Chondrocyte (in vitro differentiated cells): ENCODE data around the gene NEK1. TPM values are rescaled to one million over a fixed set of nuclear protein-coding genes. Genes with fewer than 3 reads are reported as not detected.
A peak's percentile ranks its signal among the peaks of the same experiment; 100 is the strongest.
"Not testable (repeated sequence)": the region's sequence is repeated elsewhere in the genome, so short reads cannot be mapped to it uniquely, and the experiment has no call there.

Experiments
- DNase-seq: peaks from one replicate; pipeline ENCODE4 v3.0.0; 2021; ENCODE audit warnings: mixed read lengths, low spot score
- H3K27ac Mint-ChIP-seq: one replicate; pipeline ENCODE4 v1.8.0; 2021; ENCODE audit warnings: mild to moderate bottlenecking, moderate library complexity, mixed read lengths; ENCODE audit not compliant: unreplicated experiment
- H3K27me3 Mint-ChIP-seq: 2 replicates; pipeline ENCODE4 v1.8.0; 2021; ENCODE audit warnings: low read depth, mixed read lengths
- H3K36me3 Mint-ChIP-seq: 2 replicates; pipeline ENCODE4 v1.8.0; 2021; ENCODE audit warnings: low read depth, mixed read lengths
- H3K4me1 Mint-ChIP-seq: 2 replicates; pipeline ENCODE4 v1.8.0; 2021; ENCODE audit warnings: low read depth, mild to moderate bottlenecking, mixed read lengths
- H3K4me3 Mint-ChIP-seq: one replicate; pipeline ENCODE4 v1.8.0; 2021; ENCODE audit warnings: mild to moderate bottlenecking, moderate library complexity, mixed read lengths; ENCODE audit not compliant: unreplicated experiment
- H3K9me3 Mint-ChIP-seq: 2 replicates; pipeline ENCODE4 v1.8.0; 2021; ENCODE audit warnings: low read depth, mixed read lengths
- total RNA-seq: library from RNA; stranded (reverse); gene quantifications from 3 replicates; pipeline ENCODE4 v1.2.1, GENCODE V29; 2021
- TF ChIP-seq, protein P1 (sequence below): fragments of 200-600 bp; sonication (generic); IDR thresholded peaks from 2 replicates; pipeline ENCODE4 v1.5.0; 2021; ENCODE audit warnings: antibody characterized with exemption, mild to moderate bottlenecking, moderate library complexity

Gene NEK1
- total RNA-seq, 1 donor from 2014 or later: 13.7 TPM

DNA sequence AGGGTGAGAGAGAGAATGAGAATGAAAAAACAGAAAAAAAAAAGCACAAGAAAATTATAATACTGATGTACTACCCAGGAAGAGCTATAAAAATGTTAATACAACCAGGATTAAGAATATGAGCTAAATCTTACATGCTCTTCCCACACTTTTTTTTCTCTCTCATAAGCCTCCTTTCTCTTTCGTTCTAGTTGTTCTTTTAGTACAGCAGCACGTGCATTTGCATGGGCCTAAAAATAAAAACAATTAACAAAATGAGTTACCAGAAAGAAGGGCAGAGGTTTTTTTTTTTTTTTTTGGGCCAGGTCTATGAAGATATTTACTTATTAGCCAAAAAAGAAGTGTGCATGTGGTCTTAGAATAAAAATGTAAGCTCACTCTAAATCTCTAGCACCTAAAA lies 105.5 kb downstream of the NEK1 start:
- Mint-ChIP-seq H3K36me3 (peaks cover 33% of the 10 kb centered on the region), H3K4me3 (no peak overlapping the region), H3K27ac (no peak overlapping the region), H3K4me1 (no peaks in the 10 kb centered on the region), H3K9me3 (peaks cover 26% of the 10 kb centered on the region), H3K27me3 (no peaks in the 10 kb centered on the region)
- TF ChIP-seq, protein P1, sequence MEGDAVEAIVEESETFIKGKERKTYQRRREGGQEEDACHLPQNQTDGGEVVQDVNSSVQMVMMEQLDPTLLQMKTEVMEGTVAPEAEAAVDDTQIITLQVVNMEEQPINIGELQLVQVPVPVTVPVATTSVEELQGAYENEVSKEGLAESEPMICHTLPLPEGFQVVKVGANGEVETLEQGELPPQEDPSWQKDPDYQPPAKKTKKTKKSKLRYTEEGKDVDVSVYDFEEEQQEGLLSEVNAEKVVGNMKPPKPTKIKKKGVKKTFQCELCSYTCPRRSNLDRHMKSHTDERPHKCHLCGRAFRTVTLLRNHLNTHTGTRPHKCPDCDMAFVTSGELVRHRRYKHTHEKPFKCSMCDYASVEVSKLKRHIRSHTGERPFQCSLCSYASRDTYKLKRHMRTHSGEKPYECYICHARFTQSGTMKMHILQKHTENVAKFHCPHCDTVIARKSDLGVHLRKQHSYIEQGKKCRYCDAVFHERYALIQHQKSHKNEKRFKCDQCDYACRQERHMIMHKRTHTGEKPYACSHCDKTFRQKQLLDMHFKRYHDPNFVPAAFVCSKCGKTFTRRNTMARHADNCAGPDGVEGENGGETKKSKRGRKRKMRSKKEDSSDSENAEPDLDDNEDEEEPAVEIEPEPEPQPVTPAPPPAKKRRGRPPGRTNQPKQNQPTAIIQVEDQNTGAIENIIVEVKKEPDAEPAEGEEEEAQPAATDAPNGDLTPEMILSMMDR: no peak
- DNase-seq: no peak

DNA sequence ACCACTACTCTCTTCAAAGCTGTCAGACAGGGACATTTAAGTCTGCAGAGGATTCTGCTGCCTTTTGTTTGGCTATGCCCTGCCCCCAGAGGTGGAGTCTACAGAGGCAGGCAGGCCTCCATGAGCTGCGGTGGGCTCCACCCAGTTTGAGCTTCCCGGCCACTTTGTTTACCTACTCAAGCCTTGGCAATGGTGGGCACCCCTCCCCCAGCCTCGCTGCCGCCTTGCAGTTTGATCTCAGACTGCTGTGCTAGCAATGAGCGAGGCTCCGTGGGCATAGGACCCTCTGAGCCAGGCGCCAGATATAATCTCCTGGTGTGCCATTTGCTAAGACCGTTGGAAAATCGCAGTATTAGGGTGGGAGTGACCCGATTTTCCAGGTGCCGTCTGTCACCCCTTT lies 112.5 kb downstream of the NEK1 start:
- DNase-seq, H3K4me1 Mint-ChIP-seq, H3K4me3 Mint-ChIP-seq, H3K27ac Mint-ChIP-seq, H3K27me3 Mint-ChIP-seq: not testable (repeated sequence)
- Mint-ChIP-seq H3K9me3 (peaks cover 49% of the 10 kb centered on the region), H3K36me3 (peaks cover 60% of the 10 kb centered on the region)

DNA sequence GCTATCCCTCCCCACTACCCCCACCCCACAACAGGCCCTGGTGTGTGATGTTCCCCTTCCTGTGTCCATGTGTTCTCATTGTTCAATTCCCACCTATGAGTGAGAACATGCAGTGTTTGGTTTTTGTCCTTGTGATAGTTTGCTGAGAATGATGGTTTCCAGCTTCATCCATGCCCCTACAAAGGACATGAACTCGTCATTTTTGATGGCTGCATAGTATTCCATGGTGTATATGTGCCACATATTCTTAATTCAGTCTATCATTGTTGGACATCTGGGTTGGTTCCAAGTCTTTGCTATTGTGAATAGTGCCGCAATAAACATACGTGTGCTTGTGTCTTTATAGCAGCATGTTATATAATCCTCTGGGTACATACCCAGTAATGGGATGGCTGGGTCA lies 118.1 kb downstream of the NEK1 start:
- Mint-ChIP-seq H3K9me3 (peaks cover 18% of the 10 kb centered on the region), H3K36me3 (peaks cover 26% of the 10 kb centered on the region)
- not testable (repeated sequence) for H3K4me3 Mint-ChIP-seq, H3K27me3 Mint-ChIP-seq, H3K4me1 Mint-ChIP-seq, H3K27ac Mint-ChIP-seq, DNase-seq

- no peak for DNase-seq
- no peaks in the 10 kb centered on the region for H3K27me3 Mint-ChIP-seq
- peaks cover 18% of the 10 kb centered on the region for H3K36me3 Mint-ChIP-seq
- H3K4me1 Mint-ChIP-seq: peaks cover 10% of the 10 kb centered on the region
- TF ChIP-seq, protein P1: peak; percentile 46
- H3K9me3 Mint-ChIP-seq: peaks cover 18% of the 10 kb centered on the region
- no peak overlapping the region for H3K4me3 Mint-ChIP-seq
- peak overlapping the region; percentile 62 for H3K27ac Mint-ChIP-seq
Measured at GRCh38 chr4:169493164-169493524, 119.2 kb downstream of the NEK1 start.

GRCh38 chr4:169492436-169493163 lies 119.8 kb downstream of the NEK1 start:
- DNase-seq: no peak
- Mint-ChIP-seq H3K4me1 (peaks cover 10% of the 10 kb centered on the region), H3K27me3 (no peaks in the 10 kb centered on the region), H3K27ac (peak overlapping the region; percentile 62), H3K9me3 (peaks cover 16% of the 10 kb centered on the region), H3K36me3 (peaks cover 15% of the 10 kb centered on the region), H3K4me3 (no peak overlapping the region)
- TF ChIP-seq, protein P1: peak; percentile 83

- H3K36me3 Mint-ChIP-seq: peaks cover 11% of the 10 kb centered on the region
- no peak for DNase-seq
- no peaks in the 10 kb centered on the region for H3K27me3 Mint-ChIP-seq
- H3K27ac Mint-ChIP-seq: no peak overlapping the region
- peaks cover 13% of the 10 kb centered on the region for H3K9me3 Mint-ChIP-seq
- H3K4me1 Mint-ChIP-seq: peaks cover 10% of the 10 kb centered on the region
- TF ChIP-seq, protein P1: no peak
- no peak overlapping the region for H3K4me3 Mint-ChIP-seq
Measured at GRCh38 chr4:169491211-169491610, 121.2 kb downstream of the NEK1 start.
